CD4-positive, CD25-positive, alpha-beta regulatory T cell (primary cell): ENCODE measurements around the gene DENND6A. TPM values are rescaled to one million over a fixed set of nuclear protein-coding genes. Genes with fewer than 3 reads are reported as not detected.

Experiments used
- polyA plus RNA-seq, 4 donors: library from polyadenylated mRNA; unstranded; fragments of 300-500 nt; fragmentation: Illumina TruSeq; gene quantifications; one replicate each; pipeline ENCODE4 v1.2.3, GENCODE V29; 2021
- total RNA-seq: library from RNA; stranded (reverse); gene quantifications from one replicate; pipeline ENCODE4 v1.2.3, GENCODE V29; 2022

DENND6A gene
- total and polyA plus RNA-seq, 5 donors from 2014 or later: 28.3 to 43.6 (median 33.2) TPM

Other genes starting within 250 kb of the DENND6A start
- gene DNAH12, start 148.7 kb downstream of the DENND6A start, total RNA-seq: 0.22 TPM
- not detected for gene DNAH12, start 148.7 kb downstream of the DENND6A start, polyA plus RNA-seq
- gene PDE12, start 136.8 kb downstream of the DENND6A start, total RNA-seq: 33.2 TPM
- 10 to 100 TPM; 16.0 to 26.2 (median 19.1) TPM for gene PDE12, start 136.8 kb downstream of the DENND6A start, polyA plus RNA-seq
- gene ARF4, start 95.7 kb downstream of the DENND6A start, total RNA-seq: 84.6 TPM
- gene ARF4, start 95.7 kb downstream of the DENND6A start, polyA plus RNA-seq: 100 to 1,000 TPM; 123 to 144 (median 132) TPM
- gene SLMAP, start 63.2 kb upstream of the DENND6A start, total RNA-seq: 84.9 TPM
- 10 to 100 TPM; 13.5 to 24.6 (median 19.5) TPM for gene SLMAP, start 63.2 kb upstream of the DENND6A start, polyA plus RNA-seq